GM23338 (cell line): ENCODE results near the gene SUSD1. TPM values are rescaled to one million over a fixed set of nuclear protein-coding genes. Genes with fewer than 3 reads are reported as not detected.

ENCODE experiments used
- CREB1 ChIP-seq: fragments of 250-450 bp; sonication (Bioruptor Pico); IDR thresholded peaks from 2 replicates; pipeline ENCODE4 v1.5.0; 2020; ENCODE audit warnings: low read depth, mild to moderate bottlenecking, moderate library complexity
- EZH2 ChIP-seq: fragments of 200-600 bp; sonication (generic); IDR thresholded peaks from one replicate; pipeline ENCODE4 v1.8.0; 2017; ENCODE audit warnings: antibody characterized with exemption, mild to moderate bottlenecking, low read depth; ENCODE audit not compliant: unreplicated experiment
- NANOG ChIP-seq: IDR thresholded peaks from 2 replicates; pipeline ENCODE4 v1.6.1; 2016; ENCODE audit warnings: antibody characterized with exemption, borderline replicate concordance
- POLR2AphosphoS5 ChIP-seq: IDR thresholded peaks from 2 replicates; pipeline ENCODE4 v1.6.1; 2016; ENCODE audit warnings: antibody characterized with exemption, low read depth
- ZNF331 ChIP-seq: fragments of 250-450 bp; sonication (Bioruptor Pico); IDR thresholded peaks from 2 replicates; pipeline ENCODE4 v1.5.0; 2020; ENCODE audit warnings: low read depth, mild to moderate bottlenecking, moderate library complexity
- polyA plus RNA-seq: library from polyadenylated mRNA; unstranded; fragments of >200 nt; fragmentation: Nextera tagmentation; extraction: Ambion mirVana; gene quantifications from 2 replicates; pipeline ENCODE4 v1.2.1, GENCODE V29; 2016
- total RNA-seq: library from RNA; depleted of rRNA; stranded (reverse); fragments of >200 nt; shearing (Covaris generic); gene quantifications from 2 replicates; pipeline ENCODE4 v1.2.3, GENCODE V29; 2014
- TF ChIP-seq, protein P1 (sequence below): fragments of 250-450 bp; sonication (Bioruptor Pico); IDR thresholded peaks from 2 replicates; pipeline ENCODE4 v1.5.0; 2020; ENCODE audit warnings: mild to moderate bottlenecking, moderate library complexity
- TF ChIP-seq, protein P2 (sequence below): IDR thresholded peaks from one replicate; pipeline ENCODE4 v1.6.1; 2018; ENCODE audit warnings: antibody characterized with exemption; ENCODE audit not compliant: unreplicated experiment

The SUSD1 gene
- total and polyA plus RNA-seq, 2 experiments from 2014 or later, result 1.2 to 6.4 TPM

DNA sequence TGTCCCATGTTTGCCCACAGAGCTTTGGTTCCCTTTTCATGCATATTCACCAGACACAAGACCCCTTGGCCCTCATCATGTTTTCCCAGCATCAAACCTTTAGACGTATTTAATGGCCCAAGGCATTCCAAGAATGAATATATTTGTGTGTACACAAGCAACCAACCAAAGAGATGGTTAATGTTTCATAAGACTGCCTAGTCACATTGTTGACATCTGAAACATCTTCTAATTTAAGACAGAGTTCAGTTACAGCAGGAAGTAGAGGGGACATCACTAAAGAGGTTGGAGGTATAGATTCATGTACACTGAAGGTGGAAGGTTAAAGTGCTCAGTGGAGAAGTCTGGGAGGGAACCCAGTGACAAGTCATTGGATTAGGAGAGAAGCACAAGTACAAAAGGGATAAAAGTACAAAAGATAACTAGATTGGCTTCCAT is 49.1 kb downstream of the SUSD1 start (continued):
- TF ChIP-seq, protein P1, sequence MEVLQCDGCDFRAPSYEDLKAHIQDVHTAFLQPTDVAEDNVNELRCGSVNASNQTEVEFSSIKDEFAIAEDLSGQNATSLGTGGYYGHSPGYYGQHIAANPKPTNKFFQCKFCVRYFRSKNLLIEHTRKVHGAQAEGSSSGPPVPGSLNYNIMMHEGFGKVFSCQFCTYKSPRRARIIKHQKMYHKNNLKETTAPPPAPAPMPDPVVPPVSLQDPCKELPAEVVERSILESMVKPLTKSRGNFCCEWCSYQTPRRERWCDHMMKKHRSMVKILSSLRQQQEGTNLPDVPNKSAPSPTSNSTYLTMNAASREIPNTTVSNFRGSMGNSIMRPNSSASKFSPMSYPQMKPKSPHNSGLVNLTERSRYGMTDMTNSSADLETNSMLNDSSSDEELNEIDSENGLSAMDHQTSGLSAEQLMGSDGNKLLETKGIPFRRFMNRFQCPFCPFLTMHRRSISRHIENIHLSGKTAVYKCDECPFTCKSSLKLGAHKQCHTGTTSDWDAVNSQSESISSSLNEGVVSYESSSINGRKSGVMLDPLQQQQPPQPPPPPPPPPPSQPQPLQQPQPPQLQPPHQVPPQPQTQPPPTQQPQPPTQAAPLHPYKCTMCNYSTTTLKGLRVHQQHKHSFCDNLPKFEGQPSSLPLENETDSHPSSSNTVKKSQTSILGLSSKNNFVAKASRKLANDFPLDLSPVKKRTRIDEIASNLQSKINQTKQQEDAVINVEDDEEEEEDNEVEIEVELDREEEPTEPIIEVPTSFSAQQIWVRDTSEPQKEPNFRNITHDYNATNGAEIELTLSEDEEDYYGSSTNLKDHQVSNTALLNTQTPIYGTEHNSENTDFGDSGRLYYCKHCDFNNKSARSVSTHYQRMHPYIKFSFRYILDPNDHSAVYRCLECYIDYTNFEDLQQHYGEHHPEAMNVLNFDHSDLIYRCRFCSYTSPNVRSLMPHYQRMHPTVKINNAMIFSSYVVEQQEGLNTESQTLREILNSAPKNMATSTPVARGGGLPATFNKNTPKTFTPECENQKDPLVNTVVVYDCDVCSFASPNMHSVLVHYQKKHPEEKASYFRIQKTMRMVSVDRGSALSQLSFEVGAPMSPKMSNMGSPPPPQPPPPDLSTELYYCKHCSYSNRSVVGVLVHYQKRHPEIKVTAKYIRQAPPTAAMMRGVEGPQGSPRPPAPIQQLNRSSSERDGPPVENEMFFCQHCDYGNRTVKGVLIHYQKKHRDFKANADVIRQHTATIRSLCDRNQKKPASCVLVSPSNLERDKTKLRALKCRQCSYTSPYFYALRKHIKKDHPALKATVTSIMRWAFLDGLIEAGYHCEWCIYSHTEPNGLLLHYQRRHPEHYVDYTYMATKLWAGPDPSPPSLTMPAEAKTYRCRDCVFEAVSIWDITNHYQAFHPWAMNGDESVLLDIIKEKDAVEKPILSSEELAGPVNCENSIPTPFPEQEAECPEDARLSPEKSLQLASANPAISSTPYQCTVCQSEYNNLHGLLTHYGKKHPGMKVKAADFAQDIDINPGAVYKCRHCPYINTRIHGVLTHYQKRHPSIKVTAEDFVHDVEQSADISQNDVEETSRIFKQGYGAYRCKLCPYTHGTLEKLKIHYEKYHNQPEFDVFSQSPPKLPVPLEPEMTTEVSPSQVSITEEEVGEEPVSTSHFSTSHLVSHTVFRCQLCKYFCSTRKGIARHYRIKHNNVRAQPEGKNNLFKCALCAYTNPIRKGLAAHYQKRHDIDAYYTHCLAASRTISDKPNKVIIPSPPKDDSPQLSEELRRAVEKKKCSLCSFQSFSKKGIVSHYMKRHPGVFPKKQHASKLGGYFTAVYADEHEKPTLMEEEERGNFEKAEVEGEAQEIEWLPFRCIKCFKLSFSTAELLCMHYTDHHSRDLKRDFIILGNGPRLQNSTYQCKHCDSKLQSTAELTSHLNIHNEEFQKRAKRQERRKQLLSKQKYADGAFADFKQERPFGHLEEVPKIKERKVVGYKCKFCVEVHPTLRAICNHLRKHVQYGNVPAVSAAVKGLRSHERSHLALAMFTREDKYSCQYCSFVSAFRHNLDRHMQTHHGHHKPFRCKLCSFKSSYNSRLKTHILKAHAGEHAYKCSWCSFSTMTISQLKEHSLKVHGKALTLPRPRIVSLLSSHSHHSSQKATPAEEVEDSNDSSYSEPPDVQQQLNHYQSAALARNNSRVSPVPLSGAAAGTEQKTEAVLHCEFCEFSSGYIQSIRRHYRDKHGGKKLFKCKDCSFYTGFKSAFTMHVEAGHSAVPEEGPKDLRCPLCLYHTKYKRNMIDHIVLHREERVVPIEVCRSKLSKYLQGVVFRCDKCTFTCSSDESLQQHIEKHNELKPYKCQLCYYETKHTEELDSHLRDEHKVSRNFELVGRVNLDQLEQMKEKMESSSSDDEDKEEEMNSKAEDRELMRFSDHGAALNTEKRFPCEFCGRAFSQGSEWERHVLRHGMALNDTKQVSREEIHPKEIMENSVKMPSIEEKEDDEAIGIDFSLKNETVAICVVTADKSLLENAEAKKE (CRISPR knock-in tag), result no peak
- TF ChIP-seq CREB1 (CRISPR knock-in tag) (no peak), NANOG (no peak), ZNF331 (CRISPR knock-in tag) (no peak), EZH2 (no peak), POLR2AphosphoS5 (no peak)
- TF ChIP-seq, protein P2, sequence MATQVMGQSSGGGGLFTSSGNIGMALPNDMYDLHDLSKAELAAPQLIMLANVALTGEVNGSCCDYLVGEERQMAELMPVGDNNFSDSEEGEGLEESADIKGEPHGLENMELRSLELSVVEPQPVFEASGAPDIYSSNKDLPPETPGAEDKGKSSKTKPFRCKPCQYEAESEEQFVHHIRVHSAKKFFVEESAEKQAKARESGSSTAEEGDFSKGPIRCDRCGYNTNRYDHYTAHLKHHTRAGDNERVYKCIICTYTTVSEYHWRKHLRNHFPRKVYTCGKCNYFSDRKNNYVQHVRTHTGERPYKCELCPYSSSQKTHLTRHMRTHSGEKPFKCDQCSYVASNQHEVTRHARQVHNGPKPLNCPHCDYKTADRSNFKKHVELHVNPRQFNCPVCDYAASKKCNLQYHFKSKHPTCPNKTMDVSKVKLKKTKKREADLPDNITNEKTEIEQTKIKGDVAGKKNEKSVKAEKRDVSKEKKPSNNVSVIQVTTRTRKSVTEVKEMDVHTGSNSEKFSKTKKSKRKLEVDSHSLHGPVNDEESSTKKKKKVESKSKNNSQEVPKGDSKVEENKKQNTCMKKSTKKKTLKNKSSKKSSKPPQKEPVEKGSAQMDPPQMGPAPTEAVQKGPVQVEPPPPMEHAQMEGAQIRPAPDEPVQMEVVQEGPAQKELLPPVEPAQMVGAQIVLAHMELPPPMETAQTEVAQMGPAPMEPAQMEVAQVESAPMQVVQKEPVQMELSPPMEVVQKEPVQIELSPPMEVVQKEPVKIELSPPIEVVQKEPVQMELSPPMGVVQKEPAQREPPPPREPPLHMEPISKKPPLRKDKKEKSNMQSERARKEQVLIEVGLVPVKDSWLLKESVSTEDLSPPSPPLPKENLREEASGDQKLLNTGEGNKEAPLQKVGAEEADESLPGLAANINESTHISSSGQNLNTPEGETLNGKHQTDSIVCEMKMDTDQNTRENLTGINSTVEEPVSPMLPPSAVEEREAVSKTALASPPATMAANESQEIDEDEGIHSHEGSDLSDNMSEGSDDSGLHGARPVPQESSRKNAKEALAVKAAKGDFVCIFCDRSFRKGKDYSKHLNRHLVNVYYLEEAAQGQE, result no peak
